GM12801 (cell line): Measurements from ENCODE around the gene DBH.

Experiments
- TF ChIP-seq, protein P1 (sequence below): IDR thresholded peaks from one replicate; pipeline ENCODE4 v1.5.1; 2011; ENCODE audit warnings: control low read depth; ENCODE audit not compliant: insufficient read length; ENCODE audit errors: extremely low read depth

The DBH gene

GRCh38 chr9:133708246-133709014 lies 72.3 kb downstream of the DBH start:
- TF ChIP-seq, protein P1, sequence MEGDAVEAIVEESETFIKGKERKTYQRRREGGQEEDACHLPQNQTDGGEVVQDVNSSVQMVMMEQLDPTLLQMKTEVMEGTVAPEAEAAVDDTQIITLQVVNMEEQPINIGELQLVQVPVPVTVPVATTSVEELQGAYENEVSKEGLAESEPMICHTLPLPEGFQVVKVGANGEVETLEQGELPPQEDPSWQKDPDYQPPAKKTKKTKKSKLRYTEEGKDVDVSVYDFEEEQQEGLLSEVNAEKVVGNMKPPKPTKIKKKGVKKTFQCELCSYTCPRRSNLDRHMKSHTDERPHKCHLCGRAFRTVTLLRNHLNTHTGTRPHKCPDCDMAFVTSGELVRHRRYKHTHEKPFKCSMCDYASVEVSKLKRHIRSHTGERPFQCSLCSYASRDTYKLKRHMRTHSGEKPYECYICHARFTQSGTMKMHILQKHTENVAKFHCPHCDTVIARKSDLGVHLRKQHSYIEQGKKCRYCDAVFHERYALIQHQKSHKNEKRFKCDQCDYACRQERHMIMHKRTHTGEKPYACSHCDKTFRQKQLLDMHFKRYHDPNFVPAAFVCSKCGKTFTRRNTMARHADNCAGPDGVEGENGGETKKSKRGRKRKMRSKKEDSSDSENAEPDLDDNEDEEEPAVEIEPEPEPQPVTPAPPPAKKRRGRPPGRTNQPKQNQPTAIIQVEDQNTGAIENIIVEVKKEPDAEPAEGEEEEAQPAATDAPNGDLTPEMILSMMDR, result no peak
